Measurements from ENCODE around the gene SERINC2. TPM values are rescaled to one million over a fixed set of nuclear protein-coding genes. Genes with fewer than 3 reads are reported as not detected.

The SERINC2 gene
- total RNA-seq, 1 experiment from 2014 or later = 67.7 TPM

GRCh38 chr1:31441970-31442647 is 29.1 kb downstream of the SERINC2 start:
- no peak overlapping the region for H3K4me3 Mint-ChIP-seq (ENCODE audit: low read depth, unreplicated experiment)
- DNase-seq = no peak
- H3K27ac Mint-ChIP-seq (ENCODE audit: unreplicated experiment) = no peak overlapping the region
- no peak for TF ChIP-seq CTCF (IDR thresholded peaks at IDR 0.05; ENCODE audit: unreplicated experiment)
- intact Hi-C loops (cut with micrococcal nuclease; ENCODE audit: unreplicated experiment) = no loop called here
- CTCF ChIA-PET = no interaction called here
- H3K4me1 Mint-ChIP-seq (ENCODE audit: low read depth, unreplicated experiment) = peaks cover 35% of the 10 kb centered on the region
- BruUV-seq (replicated peaks) = no TSS peak
- no peaks in the 10 kb centered on the region for H3K36me3 Mint-ChIP-seq (ENCODE audit: insufficient read depth, unreplicated experiment)
- no peaks in the 10 kb centered on the region for H3K9me3 Mint-ChIP-seq (ENCODE audit: low read depth, unreplicated experiment)
- H3K27me3 Mint-ChIP-seq (ENCODE audit: unreplicated experiment) = no peaks in the 10 kb centered on the region

- Mint-ChIP-seq H3K4me1 (ENCODE audit: low read depth, unreplicated experiment) (peaks cover 35% of the 10 kb centered on the region), H3K27ac (ENCODE audit: unreplicated experiment) (no peak overlapping the region), H3K4me3 (ENCODE audit: low read depth, unreplicated experiment) (no peak overlapping the region), H3K36me3 (ENCODE audit: insufficient read depth, unreplicated experiment) (no peaks in the 10 kb centered on the region), H3K27me3 (ENCODE audit: unreplicated experiment) (no peaks in the 10 kb centered on the region), H3K9me3 (ENCODE audit: low read depth, unreplicated experiment) (no peaks in the 10 kb centered on the region)
- intact Hi-C loops (cut with micrococcal nuclease; ENCODE audit: unreplicated experiment) = no loop called here
- CTCF ChIA-PET = interaction anchor here (0.8 kb wide), 1 partner anchor 92 kb away, joined by 3 read pairs; no protein-coding TSS in a partner anchor
- TF ChIP-seq CTCF (IDR thresholded peaks at IDR 0.05; ENCODE audit: unreplicated experiment) = no peak
- BruUV-seq (replicated peaks) = no TSS peak
- DNase-seq = no peak
These were observed 29.6 kb downstream of the SERINC2 start for GRCh38 chr1:31442648-31442994.

GRCh38 chr1:31443673-31444072 is 30.7 kb downstream of the SERINC2 start:
- H3K36me3 Mint-ChIP-seq (ENCODE audit: insufficient read depth, unreplicated experiment) = no peaks in the 10 kb centered on the region
- H3K4me1 Mint-ChIP-seq (ENCODE audit: low read depth, unreplicated experiment) = peaks cover 35% of the 10 kb centered on the region
- DNase-seq = no peak
- no peak overlapping the region for H3K27ac Mint-ChIP-seq (ENCODE audit: unreplicated experiment)
- intact Hi-C loops (cut with micrococcal nuclease; ENCODE audit: unreplicated experiment) = no loop called here
- H3K9me3 Mint-ChIP-seq (ENCODE audit: low read depth, unreplicated experiment) = no peaks in the 10 kb centered on the region
- CTCF ChIA-PET = no interaction called here
- H3K4me3 Mint-ChIP-seq (ENCODE audit: low read depth, unreplicated experiment) = no peak overlapping the region
- TF ChIP-seq CTCF (IDR thresholded peaks at IDR 0.05; ENCODE audit: unreplicated experiment) = no peak
- H3K27me3 Mint-ChIP-seq (ENCODE audit: unreplicated experiment) = no peaks in the 10 kb centered on the region
- no TSS peak for BruUV-seq (replicated peaks)

GRCh38 chr1:31444725-31445448 is 31.9 kb downstream of the SERINC2 start:
- Mint-ChIP-seq H3K36me3 (ENCODE audit: insufficient read depth, unreplicated experiment) (no peaks in the 10 kb centered on the region), H3K4me3 (ENCODE audit: low read depth, unreplicated experiment) (peak overlapping the region; percentile 14), H3K9me3 (ENCODE audit: low read depth, unreplicated experiment) (no peaks in the 10 kb centered on the region), H3K4me1 (ENCODE audit: low read depth, unreplicated experiment) (peaks cover 31% of the 10 kb centered on the region), H3K27ac (ENCODE audit: unreplicated experiment) (peak overlapping the region; percentile 81), H3K27me3 (ENCODE audit: unreplicated experiment) (no peaks in the 10 kb centered on the region)
- CTCF ChIA-PET = no interaction called here
- intact Hi-C loops (cut with micrococcal nuclease; ENCODE audit: unreplicated experiment) = no loop called here
- no TSS peak for BruUV-seq (replicated peaks)
- no peak for TF ChIP-seq CTCF (IDR thresholded peaks at IDR 0.05; ENCODE audit: unreplicated experiment)
- peak; percentile 57 for DNase-seq
